22Rv1 (cell line): ENCODE data around the gene GAREM2.

Experiments
- CTCF ChIP-seq: fragments of 450-650 bp; IDR thresholded peaks from 2 replicates; pipeline ENCODE4 v1.5.1; 2017; ENCODE audit warnings: mild to moderate bottlenecking
- ZFX ChIP-seq: fragments of 450-650 bp; IDR thresholded peaks from 2 replicates; pipeline ENCODE4 v1.6.1; 2017; ENCODE audit warnings: antibody characterized with exemption, borderline replicate concordance

GRCh38 chr2:26173776-26174482 lies 1.0 kb downstream of the GAREM2 start:
- TF ChIP-seq CTCF (no peak), ZFX (no peak)
